Hepatocyte (in vitro differentiated cells): ENCODE data around the gene RESF1.

Source experiments
- EZH2 ChIP-seq: fragments of 200-600 bp; sonication (generic); IDR thresholded peaks from 2 replicates; pipeline ENCODE4 v1.6.1; 2016; ENCODE audit warnings: antibody characterized with exemption, mild to moderate bottlenecking, borderline replicate concordance
- TF ChIP-seq, protein P1 (sequence below): fragments of 200-600 bp; sonication (generic); IDR thresholded peaks from 2 replicates; pipeline ENCODE4 v1.5.1; 2016; ENCODE audit warnings: antibody characterized with exemption, mild to moderate bottlenecking; ENCODE audit not compliant: poor library complexity

DNA sequence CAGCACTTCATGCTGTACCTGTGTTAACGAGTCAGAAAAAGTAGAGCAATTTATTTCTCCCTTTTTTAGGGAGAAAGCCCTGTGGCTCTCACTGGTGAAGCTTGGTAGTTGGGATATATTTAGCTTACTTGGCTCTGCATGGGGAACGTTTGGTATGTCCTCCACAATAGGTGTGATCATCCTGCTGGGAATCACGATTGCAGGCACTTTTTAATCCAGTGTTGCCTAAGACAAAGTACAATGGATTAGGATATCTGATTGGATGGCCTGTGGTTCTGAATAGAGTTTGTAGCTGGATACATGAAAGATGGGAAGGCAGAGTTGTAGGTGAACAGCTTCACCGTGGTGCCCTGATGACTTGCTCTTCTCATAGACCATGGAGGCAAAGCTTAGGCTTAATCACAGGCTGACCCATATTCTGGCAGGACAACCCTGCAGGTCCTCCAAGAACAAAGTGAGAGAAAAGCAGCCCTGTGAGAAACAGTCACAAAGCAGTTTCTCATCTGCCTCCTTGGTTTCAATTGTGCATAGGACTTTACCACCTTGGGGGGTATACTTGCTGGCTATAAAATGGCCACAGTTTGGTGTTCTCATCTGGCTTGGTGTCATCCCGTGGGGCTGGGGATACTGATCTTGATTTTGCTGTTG is 7.5 kb downstream of the RESF1 start:
- TF ChIP-seq, protein P1, sequence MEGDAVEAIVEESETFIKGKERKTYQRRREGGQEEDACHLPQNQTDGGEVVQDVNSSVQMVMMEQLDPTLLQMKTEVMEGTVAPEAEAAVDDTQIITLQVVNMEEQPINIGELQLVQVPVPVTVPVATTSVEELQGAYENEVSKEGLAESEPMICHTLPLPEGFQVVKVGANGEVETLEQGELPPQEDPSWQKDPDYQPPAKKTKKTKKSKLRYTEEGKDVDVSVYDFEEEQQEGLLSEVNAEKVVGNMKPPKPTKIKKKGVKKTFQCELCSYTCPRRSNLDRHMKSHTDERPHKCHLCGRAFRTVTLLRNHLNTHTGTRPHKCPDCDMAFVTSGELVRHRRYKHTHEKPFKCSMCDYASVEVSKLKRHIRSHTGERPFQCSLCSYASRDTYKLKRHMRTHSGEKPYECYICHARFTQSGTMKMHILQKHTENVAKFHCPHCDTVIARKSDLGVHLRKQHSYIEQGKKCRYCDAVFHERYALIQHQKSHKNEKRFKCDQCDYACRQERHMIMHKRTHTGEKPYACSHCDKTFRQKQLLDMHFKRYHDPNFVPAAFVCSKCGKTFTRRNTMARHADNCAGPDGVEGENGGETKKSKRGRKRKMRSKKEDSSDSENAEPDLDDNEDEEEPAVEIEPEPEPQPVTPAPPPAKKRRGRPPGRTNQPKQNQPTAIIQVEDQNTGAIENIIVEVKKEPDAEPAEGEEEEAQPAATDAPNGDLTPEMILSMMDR, result no peak
- no peak for TF ChIP-seq EZH2
